ENCODE results near the gene HTR4. TPM values are rescaled to one million over a fixed set of nuclear protein-coding genes. Genes with fewer than 3 reads are reported as not detected.

The HTR4 gene
- total RNA-seq, 1 experiment from 2014 or later, result not detected

DNA sequence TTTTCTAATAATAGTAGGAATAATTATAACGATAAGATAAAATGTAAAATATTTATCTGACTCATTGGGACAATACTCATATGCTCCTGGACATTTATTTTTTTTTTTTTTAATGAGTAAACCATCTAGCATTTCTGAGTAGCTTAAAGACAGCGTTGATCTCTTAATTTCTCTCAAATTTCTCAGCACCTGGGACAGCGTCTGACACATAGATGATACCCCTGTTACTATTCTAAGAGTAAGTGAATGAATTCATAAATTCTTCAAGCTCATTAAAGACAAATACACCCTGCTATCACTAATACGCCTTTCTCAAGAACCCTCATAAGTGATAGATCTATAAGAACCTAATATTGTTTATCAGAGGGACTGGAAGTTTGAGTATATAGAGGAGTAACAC, 12.0 kb upstream of the HTR4 start:
- Mint-ChIP-seq H3K4me1 (ENCODE audit: low read depth, unreplicated experiment) (no peaks in the 10 kb centered on the region), H3K9me3 (ENCODE audit: low read depth, unreplicated experiment) (no peaks in the 10 kb centered on the region), H3K4me3 (ENCODE audit: low read depth, unreplicated experiment) (no peak overlapping the region), H3K36me3 (ENCODE audit: insufficient read depth, unreplicated experiment) (no peaks in the 10 kb centered on the region), H3K27ac (ENCODE audit: unreplicated experiment) (no peak overlapping the region), H3K27me3 (ENCODE audit: unreplicated experiment) (peaks cover 65% of the 10 kb centered on the region)
- intact Hi-C loops (cut with micrococcal nuclease; ENCODE audit: unreplicated experiment), result no loop called here
- BruUV-seq (replicated peaks), result no TSS peak
- CTCF ChIA-PET, result no interaction called here
- no peak for DNase-seq
- TF ChIP-seq, protein P1, sequence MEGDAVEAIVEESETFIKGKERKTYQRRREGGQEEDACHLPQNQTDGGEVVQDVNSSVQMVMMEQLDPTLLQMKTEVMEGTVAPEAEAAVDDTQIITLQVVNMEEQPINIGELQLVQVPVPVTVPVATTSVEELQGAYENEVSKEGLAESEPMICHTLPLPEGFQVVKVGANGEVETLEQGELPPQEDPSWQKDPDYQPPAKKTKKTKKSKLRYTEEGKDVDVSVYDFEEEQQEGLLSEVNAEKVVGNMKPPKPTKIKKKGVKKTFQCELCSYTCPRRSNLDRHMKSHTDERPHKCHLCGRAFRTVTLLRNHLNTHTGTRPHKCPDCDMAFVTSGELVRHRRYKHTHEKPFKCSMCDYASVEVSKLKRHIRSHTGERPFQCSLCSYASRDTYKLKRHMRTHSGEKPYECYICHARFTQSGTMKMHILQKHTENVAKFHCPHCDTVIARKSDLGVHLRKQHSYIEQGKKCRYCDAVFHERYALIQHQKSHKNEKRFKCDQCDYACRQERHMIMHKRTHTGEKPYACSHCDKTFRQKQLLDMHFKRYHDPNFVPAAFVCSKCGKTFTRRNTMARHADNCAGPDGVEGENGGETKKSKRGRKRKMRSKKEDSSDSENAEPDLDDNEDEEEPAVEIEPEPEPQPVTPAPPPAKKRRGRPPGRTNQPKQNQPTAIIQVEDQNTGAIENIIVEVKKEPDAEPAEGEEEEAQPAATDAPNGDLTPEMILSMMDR (IDR thresholded peaks at IDR 0.05; ENCODE audit: unreplicated experiment), result no peak

- no peak overlapping the region for H3K4me3 Mint-ChIP-seq (ENCODE audit: low read depth, unreplicated experiment)
- no peak overlapping the region for H3K27ac Mint-ChIP-seq (ENCODE audit: unreplicated experiment)
- BruUV-seq (replicated peaks), result no TSS peak
- CTCF ChIA-PET, result no interaction called here
- peaks cover 65% of the 10 kb centered on the region for H3K27me3 Mint-ChIP-seq (ENCODE audit: unreplicated experiment)
- no peaks in the 10 kb centered on the region for H3K36me3 Mint-ChIP-seq (ENCODE audit: insufficient read depth, unreplicated experiment)
- intact Hi-C loops (cut with micrococcal nuclease; ENCODE audit: unreplicated experiment), result no loop called here
- DNase-seq, result no peak
- H3K4me1 Mint-ChIP-seq (ENCODE audit: low read depth, unreplicated experiment), result no peaks in the 10 kb centered on the region
- H3K9me3 Mint-ChIP-seq (ENCODE audit: low read depth, unreplicated experiment), result no peaks in the 10 kb centered on the region
- TF ChIP-seq, protein P1 (IDR thresholded peaks at IDR 0.05; ENCODE audit: unreplicated experiment), result no peak
Observed at GRCh38 chr5:148665431-148665830, 11.1 kb upstream of the HTR4 start.

GRCh38 chr5:148663509-148663908, 9.2 kb upstream of the HTR4 start:
- H3K27me3 Mint-ChIP-seq (ENCODE audit: unreplicated experiment), result peaks cover 84% of the 10 kb centered on the region
- DNase-seq, result no peak
- H3K9me3 Mint-ChIP-seq (ENCODE audit: low read depth, unreplicated experiment), result no peaks in the 10 kb centered on the region
- no peaks in the 10 kb centered on the region for H3K4me1 Mint-ChIP-seq (ENCODE audit: low read depth, unreplicated experiment)
- intact Hi-C loops (cut with micrococcal nuclease; ENCODE audit: unreplicated experiment), result no loop called here
- no peak overlapping the region for H3K4me3 Mint-ChIP-seq (ENCODE audit: low read depth, unreplicated experiment)
- no TSS peak for BruUV-seq (replicated peaks)
- no peaks in the 10 kb centered on the region for H3K36me3 Mint-ChIP-seq (ENCODE audit: insufficient read depth, unreplicated experiment)
- H3K27ac Mint-ChIP-seq (ENCODE audit: unreplicated experiment), result no peak overlapping the region
- CTCF ChIA-PET, result interaction anchor here (1.4 kb wide), 1 partner anchor 67 kb away, joined by 4 read pairs; no protein-coding TSS in a partner anchor
- TF ChIP-seq, protein P1 (IDR thresholded peaks at IDR 0.05; ENCODE audit: unreplicated experiment), result no peak

- intact Hi-C loops (cut with micrococcal nuclease; ENCODE audit: unreplicated experiment), result no loop called here
- no peak for DNase-seq
- H3K4me3 Mint-ChIP-seq (ENCODE audit: low read depth, unreplicated experiment), result no peak overlapping the region
- H3K9me3 Mint-ChIP-seq (ENCODE audit: low read depth, unreplicated experiment), result no peaks in the 10 kb centered on the region
- no peak overlapping the region for H3K27ac Mint-ChIP-seq (ENCODE audit: unreplicated experiment)
- peaks cover 87% of the 10 kb centered on the region for H3K27me3 Mint-ChIP-seq (ENCODE audit: unreplicated experiment)
- no peaks in the 10 kb centered on the region for H3K36me3 Mint-ChIP-seq (ENCODE audit: insufficient read depth, unreplicated experiment)
- TF ChIP-seq, protein P1 (IDR thresholded peaks at IDR 0.05; ENCODE audit: unreplicated experiment), result no peak
- H3K4me1 Mint-ChIP-seq (ENCODE audit: low read depth, unreplicated experiment), result peaks cover 4% of the 10 kb centered on the region
- CTCF ChIA-PET, result no interaction called here
- BruUV-seq (replicated peaks), result no TSS peak
Observed at GRCh38 chr5:148660346-148660660, 6.0 kb upstream of the HTR4 start.

All from Calu3 (cell line).